ENCODE results near the gene SEMG1.

GRCh38 chr20:45258664-45259063, 51.8 kb downstream of the SEMG1 start:
- no peak for TF ChIP-seq CTCF (IDR thresholded peaks at IDR 0.05)
- TF ChIP-seq KAT7 (CRISPR knock-in tag; IDR thresholded peaks at IDR 0.05; ENCODE audit: borderline replicate concordance) = no peak
- TF ChIP-seq ATF1 (CRISPR knock-in tag; IDR thresholded peaks at IDR 0.05) = no peak
- no peak for TF ChIP-seq JAZF1 (CRISPR knock-in tag; IDR thresholded peaks at IDR 0.05)
- no peak for TF ChIP-seq CDX4 (CRISPR knock-in tag; IDR thresholded peaks at IDR 0.05; ENCODE audit: borderline replicate concordance)
- no peak for TF ChIP-seq MLX (CRISPR knock-in tag; IDR thresholded peaks at IDR 0.05)
- no peak for TF ChIP-seq USF1 (CRISPR knock-in tag; IDR thresholded peaks at IDR 0.05)
- no peak for TF ChIP-seq MAX (CRISPR knock-in tag; IDR thresholded peaks at IDR 0.05)
- TF ChIP-seq NR1H2 (CRISPR knock-in tag; IDR thresholded peaks at IDR 0.05) = no peak
- no peak for TF ChIP-seq CBFB (CRISPR knock-in tag; IDR thresholded peaks at IDR 0.05; ENCODE audit: low read depth)
- no peak for TF ChIP-seq ZNF281 (CRISPR knock-in tag; IDR thresholded peaks at IDR 0.05)
- no peak for TF ChIP-seq STAT6 (CRISPR knock-in tag; conservative IDR thresholded peaks at IDR 0.05; ENCODE audit: low read depth)
- no peak for TF ChIP-seq USF2 (CRISPR knock-in tag; IDR thresholded peaks at IDR 0.05)
- TF ChIP-seq ZNF512 (CRISPR knock-in tag; IDR thresholded peaks at IDR 0.05; ENCODE audit: borderline replicate concordance) = no peak
